Keratinocyte (primary cell): Measurements from ENCODE around the gene LCT.

Experiments
- CTCF ChIP-seq, 3 experiments: IDR thresholded peaks in 1 of 3; conservative IDR thresholded peaks in 1 of 3; optimal IDR thresholded peaks in 1 of 3; 2 replicates in 2 of 3; 3 replicates in 1 of 3; pipeline versions ENCODE3 to v1.5.1; 2011; ENCODE audit warnings: low read length in 3 of 3, mild to moderate bottlenecking in 3 of 3, moderate library complexity in 2 of 3, control low read depth in 1 of 3, inconsistent platforms in 1 of 3; ENCODE audit not compliant: insufficient read depth in 2 of 3; ENCODE audit errors: extremely low read depth in 1 of 3
- EZH2 ChIP-seq: IDR thresholded peaks from one replicate; pipeline ENCODE4 v1.6.1; 2012; ENCODE audit warnings: inconsistent platforms, mild to moderate bottlenecking, low read length, moderate library complexity

- TF ChIP-seq EZH2, result no peak
- no peak for TF ChIP-seq CTCF (optimal IDR thresholded peaks at IDR 0.05 in 1 of 3, IDR thresholded peaks at IDR 0.05 in 1 of 3, conservative IDR thresholded peaks at IDR 0.05 in 1 of 3; ENCODE audit: extremely low read depth in 1 of 3, insufficient read depth in 2 of 3, low read length in 3 of 3)
Observed at GRCh38 chr2:135885709-135886108, 48.7 kb upstream of the LCT start.
